Liver (tissue), 9 donors: Measurements from ENCODE around the gene VWA3B. TPM values are rescaled to one million over a fixed set of nuclear protein-coding genes. Genes with fewer than 3 reads are reported as not detected.

Source experiments
- DNase-seq: peaks from one replicate; pipeline ENCODE4 v3.0.0-alpha.2; 2017; ENCODE audit warnings: low spot score
- H3K27ac ChIP-seq, 2 donors: one replicate each; pipeline ENCODE4 v1.7.0; 2013; ENCODE audit warnings: inconsistent platforms in 2 of 2, low read length in 2 of 2, control low read depth in 1 of 2, low read depth in 1 of 2, mild to moderate bottlenecking in 1 of 2
- H3K27me3 ChIP-seq, 4 donors: one replicate each; pipeline versions ENCODE4 v1.6.1 to v1.7.0; 2013; ENCODE audit warnings: low read length in 3 of 4, inconsistent platforms in 1 of 4, mild to moderate bottlenecking in 1 of 4, moderate library complexity in 1 of 4; ENCODE audit not compliant: control insufficient read depth in 4 of 4, insufficient read depth in 4 of 4
- H3K36me3 ChIP-seq, 4 donors: one replicate each; pipeline versions ENCODE4 v1.6.1 to v1.7.0; 2013; ENCODE audit warnings: low read length in 3 of 4, mild to moderate bottlenecking in 3 of 4, low read depth in 1 of 4, moderate library complexity in 1 of 4; ENCODE audit not compliant: control insufficient read depth in 4 of 4, insufficient read depth in 3 of 4
- H3K4me1 ChIP-seq, 4 donors: one replicate each; pipeline versions ENCODE4 v1.6.1 to v1.7.0; 2013; ENCODE audit warnings: low read length in 3 of 4, mild to moderate bottlenecking in 3 of 4, moderate library complexity in 1 of 4; ENCODE audit not compliant: control insufficient read depth in 4 of 4, insufficient read depth in 4 of 4
- H3K4me3 ChIP-seq, 3 donors: one replicate each; pipeline versions ENCODE4 v1.6.1 to v1.7.0; 2013; ENCODE audit warnings: low read length in 3 of 3, control low read depth in 1 of 3, low read depth in 1 of 3, mild to moderate bottlenecking in 1 of 3
- H3K9ac ChIP-seq, 2 donors: one replicate each; pipeline ENCODE4 v1.7.0; 2013; ENCODE audit warnings: low read length in 2 of 2, mild to moderate bottlenecking in 2 of 2, moderate library complexity in 2 of 2, control low read depth in 1 of 2, low read depth in 1 of 2
- H3K9me3 ChIP-seq, 4 donors: one replicate each; pipeline versions ENCODE4 v1.6.1 to v1.7.0; 2013; ENCODE audit warnings: low read length in 3 of 4; ENCODE audit not compliant: control insufficient read depth in 4 of 4
- EGR1 ChIP-seq, 2 donors: IDR thresholded peaks; 2 replicates each; pipeline ENCODE4 v1.6.1; 2016 to 2018; ENCODE audit warnings: antibody characterized with exemption in 2 of 2, low read depth in 2 of 2
- FOXA1 ChIP-seq: IDR thresholded peaks from 2 replicates; pipeline ENCODE4 v1.6.1; 2016; ENCODE audit warnings: antibody characterized with exemption
- FOXA2 ChIP-seq: IDR thresholded peaks from 2 replicates; pipeline ENCODE4 v1.6.1; 2016; ENCODE audit warnings: antibody characterized with exemption
- GABPA ChIP-seq, 2 donors: IDR thresholded peaks in 1 of 2; conservative IDR thresholded peaks in 1 of 2; 2 replicates each; pipeline ENCODE4 v1.6.1; 2016; ENCODE audit warnings: antibody characterized with exemption in 2 of 2, mild to moderate bottlenecking in 1 of 2, moderate library complexity in 1 of 2
- HNF4G ChIP-seq: IDR thresholded peaks from 2 replicates; pipeline ENCODE4 v1.6.1; 2016; ENCODE audit warnings: antibody characterized with exemption
- JUND ChIP-seq, 2 donors: IDR thresholded peaks; 2 replicates each; pipeline ENCODE4 v1.6.1; 2016; ENCODE audit warnings: antibody characterized with exemption in 2 of 2
- RXRA ChIP-seq, 2 donors: IDR thresholded peaks; 2 replicates each; pipeline ENCODE4 v1.6.1; 2017 to 2018; ENCODE audit warnings: antibody characterized with exemption in 2 of 2, mild to moderate bottlenecking in 1 of 2
- SP1 ChIP-seq: IDR thresholded peaks from 2 replicates; pipeline ENCODE4 v1.6.1; 2018; ENCODE audit warnings: antibody characterized with exemption, mild to moderate bottlenecking
- TAF1 ChIP-seq: conservative IDR thresholded peaks from 2 replicates; pipeline ENCODE4 v1.6.1; 2016; ENCODE audit warnings: antibody characterized with exemption, mild to moderate bottlenecking
- YY1 ChIP-seq: IDR thresholded peaks from 2 replicates; pipeline ENCODE4 v1.6.1; 2016; ENCODE audit warnings: antibody characterized with exemption, mild to moderate bottlenecking
- WGBS: extraction: QIAGEN DNeasy Blood & Tissue Kit; methylation state at CpG from one replicate; pipeline ENCODE4 v1.1.7; 2013; 5-methylcytosine and 5-hydroxymethylcytosine counted together
- polyA plus RNA-seq, 2 donors: library from polyadenylated mRNA; stranded (reverse) in 1 of 2; unstranded in 1 of 2; fragments of 200-250 nt in 1 of 2; fragments of >200 nt in 1 of 2; fragmentation: Nextera tagmentation in 1 of 2; extraction: Ambion mirVana in 1 of 2; gene quantifications; one replicate each; pipeline versions ENCODE4 v1.2.1 to v1.2.3, GENCODE V29; 2013 to 2015
- total RNA-seq, 2 donors: library from RNA; depleted of rRNA; stranded (reverse); fragments of >200 nt; gene quantifications; one replicate each; pipeline ENCODE4 v1.2.3, GENCODE V29; 2014
- TF ChIP-seq, protein P1 (sequence below): IDR thresholded peaks from 2 replicates; pipeline ENCODE4 v1.6.1; 2016; ENCODE audit warnings: antibody characterized with exemption, mild to moderate bottlenecking
- TF ChIP-seq, protein P2 (sequence below): IDR thresholded peaks from 2 replicates; pipeline ENCODE4 v1.6.1; 2016; ENCODE audit warnings: antibody characterized with exemption
- TF ChIP-seq, protein P3 (sequence below): fragments of 150-350 bp; IDR thresholded peaks from 2 replicates; pipeline ENCODE4 v1.5.1; 2017; ENCODE audit warnings: improper control_type of control experiment, low read depth, low read length; ENCODE audit not compliant: missing input control
- TF ChIP-seq, protein P4 (sequence below): IDR thresholded peaks from 2 replicates; pipeline ENCODE4 v1.6.1; 2016; ENCODE audit warnings: antibody characterized with exemption
- TF ChIP-seq, protein P5 (sequence below): IDR thresholded peaks from 2 replicates; pipeline ENCODE4 v1.6.1; 2016; ENCODE audit warnings: antibody characterized with exemption
- donor health status: healthy.
- donor health status: healthy.
- donor health status: healthy.
- donor health status: healthy.
- donor health status: healthy.

The VWA3B gene
- total and polyA plus RNA-seq, 4 donors, result 0.08 TPM; not detected in 3

DNA sequence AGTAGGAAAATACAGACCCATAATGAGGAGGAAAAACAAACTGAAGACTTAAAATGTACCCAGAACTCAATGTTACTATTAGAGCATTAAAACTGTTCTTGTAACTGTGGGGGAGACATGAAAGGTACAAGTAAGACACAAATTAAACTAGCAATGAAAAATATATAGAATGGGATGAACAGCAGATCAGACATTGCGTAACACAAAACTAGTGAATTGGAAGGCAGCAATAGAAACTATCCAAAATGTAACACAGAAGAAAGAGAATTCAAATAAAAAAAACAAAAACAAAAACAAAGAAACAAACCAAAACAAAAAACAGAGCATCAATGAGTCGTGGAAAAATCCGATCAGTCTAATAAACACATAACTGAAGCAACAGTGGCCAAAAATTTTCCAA, 132.2 kb downstream of the VWA3B start (continued):
- TF ChIP-seq, protein P1, sequence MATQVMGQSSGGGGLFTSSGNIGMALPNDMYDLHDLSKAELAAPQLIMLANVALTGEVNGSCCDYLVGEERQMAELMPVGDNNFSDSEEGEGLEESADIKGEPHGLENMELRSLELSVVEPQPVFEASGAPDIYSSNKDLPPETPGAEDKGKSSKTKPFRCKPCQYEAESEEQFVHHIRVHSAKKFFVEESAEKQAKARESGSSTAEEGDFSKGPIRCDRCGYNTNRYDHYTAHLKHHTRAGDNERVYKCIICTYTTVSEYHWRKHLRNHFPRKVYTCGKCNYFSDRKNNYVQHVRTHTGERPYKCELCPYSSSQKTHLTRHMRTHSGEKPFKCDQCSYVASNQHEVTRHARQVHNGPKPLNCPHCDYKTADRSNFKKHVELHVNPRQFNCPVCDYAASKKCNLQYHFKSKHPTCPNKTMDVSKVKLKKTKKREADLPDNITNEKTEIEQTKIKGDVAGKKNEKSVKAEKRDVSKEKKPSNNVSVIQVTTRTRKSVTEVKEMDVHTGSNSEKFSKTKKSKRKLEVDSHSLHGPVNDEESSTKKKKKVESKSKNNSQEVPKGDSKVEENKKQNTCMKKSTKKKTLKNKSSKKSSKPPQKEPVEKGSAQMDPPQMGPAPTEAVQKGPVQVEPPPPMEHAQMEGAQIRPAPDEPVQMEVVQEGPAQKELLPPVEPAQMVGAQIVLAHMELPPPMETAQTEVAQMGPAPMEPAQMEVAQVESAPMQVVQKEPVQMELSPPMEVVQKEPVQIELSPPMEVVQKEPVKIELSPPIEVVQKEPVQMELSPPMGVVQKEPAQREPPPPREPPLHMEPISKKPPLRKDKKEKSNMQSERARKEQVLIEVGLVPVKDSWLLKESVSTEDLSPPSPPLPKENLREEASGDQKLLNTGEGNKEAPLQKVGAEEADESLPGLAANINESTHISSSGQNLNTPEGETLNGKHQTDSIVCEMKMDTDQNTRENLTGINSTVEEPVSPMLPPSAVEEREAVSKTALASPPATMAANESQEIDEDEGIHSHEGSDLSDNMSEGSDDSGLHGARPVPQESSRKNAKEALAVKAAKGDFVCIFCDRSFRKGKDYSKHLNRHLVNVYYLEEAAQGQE, result no peak
- TF ChIP-seq HNF4G (no peak), EGR1 (IDR thresholded peaks at IDR 0.05; ENCODE audit: low read depth in 2 of 2) (no peak), RXRA (IDR thresholded peaks at IDR 0.05) (no peak)
- TF ChIP-seq, protein P2, sequence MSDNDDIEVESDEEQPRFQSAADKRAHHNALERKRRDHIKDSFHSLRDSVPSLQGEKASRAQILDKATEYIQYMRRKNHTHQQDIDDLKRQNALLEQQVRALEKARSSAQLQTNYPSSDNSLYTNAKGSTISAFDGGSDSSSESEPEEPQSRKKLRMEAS, result no peak

DNA sequence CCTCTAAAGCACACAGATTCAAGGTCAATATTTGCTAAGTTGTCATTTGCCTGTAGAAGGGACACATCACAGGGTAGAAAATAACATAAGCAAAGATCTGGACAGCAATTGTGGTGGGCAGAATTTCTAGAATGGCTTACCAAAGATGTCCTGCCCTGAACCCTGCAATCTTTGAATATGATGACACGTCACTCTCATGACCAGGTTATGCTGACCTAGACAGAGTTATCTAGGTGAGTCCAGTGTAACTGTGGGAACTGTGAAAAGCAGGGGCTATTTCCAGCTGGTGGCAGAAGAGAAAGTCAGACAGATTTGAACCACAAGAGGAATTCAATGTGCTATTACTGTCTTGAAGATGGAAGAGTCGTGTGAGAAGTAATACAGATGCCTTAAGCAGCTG, 147.0 kb downstream of the VWA3B start:
- WGBS, result 46% methylated on average over 2 of the region's 2 CpGs
- Histone ChIP-seq H3K36me3 (no peaks in the 10 kb centered on the region), H3K27me3 (no peaks in the 10 kb centered on the region), H3K9me3 (no peaks in the 10 kb centered on the region), H3K9ac (no peak overlapping the region), H3K27ac (no peak overlapping the region), H3K4me1 (peaks cover 0 to 11% (median 0%) of the 10 kb centered on the region in 4 donors), H3K4me3 (no peak overlapping the region)
- no peak for TF ChIP-seq TAF1
- TF ChIP-seq, protein P3, sequence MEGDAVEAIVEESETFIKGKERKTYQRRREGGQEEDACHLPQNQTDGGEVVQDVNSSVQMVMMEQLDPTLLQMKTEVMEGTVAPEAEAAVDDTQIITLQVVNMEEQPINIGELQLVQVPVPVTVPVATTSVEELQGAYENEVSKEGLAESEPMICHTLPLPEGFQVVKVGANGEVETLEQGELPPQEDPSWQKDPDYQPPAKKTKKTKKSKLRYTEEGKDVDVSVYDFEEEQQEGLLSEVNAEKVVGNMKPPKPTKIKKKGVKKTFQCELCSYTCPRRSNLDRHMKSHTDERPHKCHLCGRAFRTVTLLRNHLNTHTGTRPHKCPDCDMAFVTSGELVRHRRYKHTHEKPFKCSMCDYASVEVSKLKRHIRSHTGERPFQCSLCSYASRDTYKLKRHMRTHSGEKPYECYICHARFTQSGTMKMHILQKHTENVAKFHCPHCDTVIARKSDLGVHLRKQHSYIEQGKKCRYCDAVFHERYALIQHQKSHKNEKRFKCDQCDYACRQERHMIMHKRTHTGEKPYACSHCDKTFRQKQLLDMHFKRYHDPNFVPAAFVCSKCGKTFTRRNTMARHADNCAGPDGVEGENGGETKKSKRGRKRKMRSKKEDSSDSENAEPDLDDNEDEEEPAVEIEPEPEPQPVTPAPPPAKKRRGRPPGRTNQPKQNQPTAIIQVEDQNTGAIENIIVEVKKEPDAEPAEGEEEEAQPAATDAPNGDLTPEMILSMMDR, result no peak
- TF ChIP-seq, protein P4, sequence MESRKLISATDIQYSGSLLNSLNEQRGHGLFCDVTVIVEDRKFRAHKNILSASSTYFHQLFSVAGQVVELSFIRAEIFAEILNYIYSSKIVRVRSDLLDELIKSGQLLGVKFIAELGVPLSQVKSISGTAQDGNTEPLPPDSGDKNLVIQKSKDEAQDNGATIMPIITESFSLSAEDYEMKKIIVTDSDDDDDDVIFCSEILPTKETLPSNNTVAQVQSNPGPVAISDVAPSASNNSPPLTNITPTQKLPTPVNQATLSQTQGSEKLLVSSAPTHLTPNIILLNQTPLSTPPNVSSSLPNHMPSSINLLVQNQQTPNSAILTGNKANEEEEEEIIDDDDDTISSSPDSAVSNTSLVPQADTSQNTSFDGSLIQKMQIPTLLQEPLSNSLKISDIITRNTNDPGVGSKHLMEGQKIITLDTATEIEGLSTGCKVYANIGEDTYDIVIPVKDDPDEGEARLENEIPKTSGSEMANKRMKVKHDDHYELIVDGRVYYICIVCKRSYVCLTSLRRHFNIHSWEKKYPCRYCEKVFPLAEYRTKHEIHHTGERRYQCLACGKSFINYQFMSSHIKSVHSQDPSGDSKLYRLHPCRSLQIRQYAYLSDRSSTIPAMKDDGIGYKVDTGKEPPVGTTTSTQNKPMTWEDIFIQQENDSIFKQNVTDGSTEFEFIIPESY, result no peak
- TF ChIP-seq, protein P2, result no peak
- no peak for TF ChIP-seq FOXA1
- TF ChIP-seq HNF4G, result no peak
- no peak for TF ChIP-seq JUND (IDR thresholded peaks at IDR 0.05)
- TF ChIP-seq EGR1 (IDR thresholded peaks at IDR 0.05; ENCODE audit: low read depth in 2 of 2), result no peak
- no peak for DNase-seq

DNA sequence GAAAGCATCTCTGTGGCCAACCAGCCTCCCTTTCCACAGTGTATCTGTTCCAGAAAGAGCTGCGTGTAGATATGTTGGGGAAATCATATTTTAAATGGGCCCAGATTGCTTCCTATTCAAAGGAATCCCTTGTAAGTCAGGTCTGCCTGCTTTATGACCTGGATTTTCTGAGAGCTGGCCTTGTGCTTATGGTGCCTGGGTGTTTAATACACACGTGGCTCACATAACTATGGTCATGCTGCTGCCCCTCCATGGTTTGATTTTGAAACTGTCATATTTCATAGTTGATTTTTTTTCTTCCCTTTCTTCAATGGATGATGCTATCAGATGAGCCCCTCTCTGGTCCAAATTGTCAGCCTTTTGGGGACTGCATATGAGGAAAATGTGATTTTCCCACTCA, 147.8 kb downstream of the VWA3B start:
- Histone ChIP-seq H3K36me3 (no peaks in the 10 kb centered on the region), H3K27ac (no peak overlapping the region), H3K9me3 (no peaks in the 10 kb centered on the region), H3K27me3 (no peaks in the 10 kb centered on the region), H3K4me3 (no peak overlapping the region), H3K9ac (no peak overlapping the region), H3K4me1 (peaks cover 0 to 11% (median 0%) of the 10 kb centered on the region in 4 donors)
- WGBS, result 71% methylated on average over 2 of the region's 2 CpGs
- no peak for DNase-seq
- TF ChIP-seq, protein P5, sequence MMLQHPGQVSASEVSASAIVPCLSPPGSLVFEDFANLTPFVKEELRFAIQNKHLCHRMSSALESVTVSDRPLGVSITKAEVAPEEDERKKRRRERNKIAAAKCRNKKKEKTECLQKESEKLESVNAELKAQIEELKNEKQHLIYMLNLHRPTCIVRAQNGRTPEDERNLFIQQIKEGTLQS, result no peak
- TF ChIP-seq TAF1, result no peak
- TF ChIP-seq RXRA (IDR thresholded peaks at IDR 0.05), result no peak
- TF ChIP-seq YY1, result no peak
- TF ChIP-seq, protein P3, result no peak
- TF ChIP-seq FOXA2, result no peak
- no peak for TF ChIP-seq GABPA (IDR thresholded peaks at IDR 0.05 in 1 of 2, conservative IDR thresholded peaks at IDR 0.05 in 1 of 2)
- TF ChIP-seq, protein P2, result no peak
- TF ChIP-seq SP1, result no peak
- TF ChIP-seq, protein P1, result no peak
- no peak for TF ChIP-seq JUND (IDR thresholded peaks at IDR 0.05)
